OCI-LY7 (cell line): ENCODE measurements around the gene DMRTC2.

Experiments
- EZH2phosphoT487 ChIP-seq: fragments of 200-600 bp; sonication (generic); IDR thresholded peaks from 2 replicates; pipeline ENCODE4 v1.6.1; 2018; ENCODE audit warnings: low read depth, borderline replicate concordance, mild to moderate bottlenecking, mixed run types, antibody characterized with exemption, low read length, moderate library complexity, mixed read lengths
- TF ChIP-seq, protein P1 (sequence below): fragments of 200-600 bp; sonication (generic); conservative IDR thresholded peaks from 2 replicates; pipeline ENCODE4 v1.5.1; 2014; ENCODE audit warnings: mild to moderate bottlenecking, antibody characterized with exemption, low read length, moderate library complexity, mixed read lengths

DNA sequence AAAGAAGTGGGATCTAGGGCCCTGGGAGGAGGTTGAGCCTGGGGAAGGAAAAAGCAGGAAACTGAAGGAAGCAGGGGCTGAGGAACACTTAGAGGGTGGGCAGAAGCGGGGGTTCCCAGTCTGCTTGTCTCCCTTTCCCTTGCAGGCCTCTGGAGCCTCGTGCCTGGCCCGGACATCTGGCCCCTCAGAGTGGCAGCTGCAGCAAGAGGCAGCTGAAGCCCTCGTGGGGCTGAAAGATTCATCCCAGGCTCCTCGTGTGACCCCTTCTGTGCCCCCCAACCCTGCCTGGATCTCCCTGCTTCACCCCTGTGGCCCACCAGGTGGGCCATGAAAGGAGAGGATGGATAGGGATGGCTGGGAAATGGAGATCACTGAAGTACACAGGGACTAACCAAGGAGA, 5.5 kb downstream of the DMRTC2 start:
- TF ChIP-seq, protein P1, sequence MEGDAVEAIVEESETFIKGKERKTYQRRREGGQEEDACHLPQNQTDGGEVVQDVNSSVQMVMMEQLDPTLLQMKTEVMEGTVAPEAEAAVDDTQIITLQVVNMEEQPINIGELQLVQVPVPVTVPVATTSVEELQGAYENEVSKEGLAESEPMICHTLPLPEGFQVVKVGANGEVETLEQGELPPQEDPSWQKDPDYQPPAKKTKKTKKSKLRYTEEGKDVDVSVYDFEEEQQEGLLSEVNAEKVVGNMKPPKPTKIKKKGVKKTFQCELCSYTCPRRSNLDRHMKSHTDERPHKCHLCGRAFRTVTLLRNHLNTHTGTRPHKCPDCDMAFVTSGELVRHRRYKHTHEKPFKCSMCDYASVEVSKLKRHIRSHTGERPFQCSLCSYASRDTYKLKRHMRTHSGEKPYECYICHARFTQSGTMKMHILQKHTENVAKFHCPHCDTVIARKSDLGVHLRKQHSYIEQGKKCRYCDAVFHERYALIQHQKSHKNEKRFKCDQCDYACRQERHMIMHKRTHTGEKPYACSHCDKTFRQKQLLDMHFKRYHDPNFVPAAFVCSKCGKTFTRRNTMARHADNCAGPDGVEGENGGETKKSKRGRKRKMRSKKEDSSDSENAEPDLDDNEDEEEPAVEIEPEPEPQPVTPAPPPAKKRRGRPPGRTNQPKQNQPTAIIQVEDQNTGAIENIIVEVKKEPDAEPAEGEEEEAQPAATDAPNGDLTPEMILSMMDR: no peak
- TF ChIP-seq EZH2phosphoT487: no peak
